K562 (cell line): ENCODE data around the gene ZBTB32. TPM values are rescaled to one million over a fixed set of nuclear protein-coding genes. Genes with fewer than 3 reads are reported as not detected.

Experiments used
- ARID3A ChIP-seq: IDR thresholded peaks from 2 replicates; pipeline ENCODE4 v1.6.1; 2012; ENCODE audit warnings: low read depth, low read length, improper control_type of control experiment, borderline replicate concordance
- ARNT ChIP-seq, 2 experiments: fragments of 450-650 bp; IDR thresholded peaks; 2 replicates each; pipeline ENCODE4 v1.6.1; 2016; ENCODE audit warnings: mild to moderate bottlenecking in 1 of 2
- CBX8 ChIP-seq: fragments of 200-600 bp; sonication (generic); IDR thresholded peaks from 2 replicates; pipeline ENCODE4 v1.6.1; 2012; ENCODE audit warnings: borderline replicate concordance, mixed run types, low read depth, mild to moderate bottlenecking, moderate library complexity, mixed read lengths, low read length, control low read depth, inconsistent platforms; ENCODE audit not compliant: poor library complexity, severe bottlenecking; ENCODE audit errors: extremely low read depth
- ELF4 ChIP-seq: fragments of 450-650 bp; formaldehyde crosslinking; IDR thresholded peaks from 2 replicates; pipeline ENCODE4 v1.4.0; 2022; ENCODE audit warnings: missing genetic modification characterization
- ESRRB ChIP-seq: fragments of 250-450 bp; sonication (Bioruptor Pico); IDR thresholded peaks from 2 replicates; pipeline ENCODE4 v1.5.0; 2020; ENCODE audit warnings: mild to moderate bottlenecking, moderate library complexity, borderline replicate concordance
- HNRNPUL1 ChIP-seq: fragments of 200-400 bp; formaldehyde crosslinking; IDR thresholded peaks from 2 replicates; pipeline ENCODE4 v1.6.1; 2017; ENCODE audit warnings: low read length
- KLF13 ChIP-seq: fragments of 450-650 bp; IDR thresholded peaks from 2 replicates; pipeline ENCODE4 v1.6.1; 2016; ENCODE audit warnings: missing genetic modification characterization, low read depth, mild to moderate bottlenecking, missing compliant biosample characterization, moderate library complexity, borderline replicate concordance
- MNT ChIP-seq, 2 experiments: fragments of 450-650 bp; conservative IDR thresholded peaks; 2 replicates each; pipeline ENCODE4 v1.6.1; 2017; ENCODE audit warnings: mild to moderate bottlenecking in 2 of 2, moderate library complexity in 2 of 2
- NR3C1 ChIP-seq: sonication (generic); formaldehyde crosslinking; IDR thresholded peaks from 2 replicates; pipeline ENCODE4 v1.8.1; 2022; ENCODE audit warnings: missing genetic modification reagents
- PHF20 ChIP-seq: fragments of 450-650 bp; IDR thresholded peaks from 2 replicates; pipeline ENCODE4 v1.6.1; 2018; ENCODE audit not compliant: partially characterized antibody
- PTBP1 ChIP-seq: fragments of 200-400 bp; formaldehyde crosslinking; IDR thresholded peaks from 2 replicates; pipeline ENCODE4 v1.6.1; 2017; ENCODE audit warnings: low read depth, low read length
- RBBP5 ChIP-seq: fragments of 200-600 bp; sonication (generic); IDR thresholded peaks from 2 replicates; pipeline ENCODE4 v1.6.1; 2012; ENCODE audit warnings: borderline replicate concordance, mild to moderate bottlenecking, low read length, control low read depth, inconsistent platforms; ENCODE audit not compliant: insufficient read depth, poor library complexity, severe bottlenecking
- RBM15 ChIP-seq: fragments of 200-400 bp; formaldehyde crosslinking; IDR thresholded peaks from 2 replicates; pipeline ENCODE4 v1.6.1; 2018; ENCODE audit warnings: mild to moderate bottlenecking, low read length, moderate library complexity; ENCODE audit not compliant: insufficient read depth
- ZBTB5 ChIP-seq: fragments of 450-650 bp; IDR thresholded peaks from 2 replicates; pipeline ENCODE4 v1.6.1; 2017; ENCODE audit warnings: antibody characterized with exemption
- ZNF280A ChIP-seq: fragments of 450-650 bp; IDR thresholded peaks from 2 replicates; pipeline ENCODE4 v1.6.1; 2018; ENCODE audit warnings: mild to moderate bottlenecking, low read depth; ENCODE audit not compliant: partially characterized antibody
- ZNF282 ChIP-seq: sonication (generic); formaldehyde crosslinking; IDR thresholded peaks from 2 replicates; pipeline ENCODE4 v1.8.1; 2023; ENCODE audit warnings: missing genetic modification reagents
- ZNF384 ChIP-seq: IDR thresholded peaks from 2 replicates; pipeline ENCODE4 v1.6.1; 2012; ENCODE audit warnings: low read depth, low read length, improper control_type of control experiment
- ZNF518B ChIP-seq: fragments of 250-450 bp; sonication (Bioruptor Pico); IDR thresholded peaks from 2 replicates; pipeline ENCODE4 v1.5.0; 2021; ENCODE audit warnings: mild to moderate bottlenecking, moderate library complexity
- polyA plus RNA-seq, 8 experiments: library from polyadenylated mRNA; depleted of rRNA in 4 of 8; stranded (reverse) in 5 of 8; unstranded in 3 of 8; fragments of >200 nt; fragmentation: Nextera tagmentation in 2 of 8; fragmentation: Illumina TruSeq in 1 of 8; extraction: Ambion mirVana in 2 of 8; extraction: Trizol in 1 of 8; gene quantifications; 2 replicates each; pipeline versions ENCODE4 v1.2.1 to v1.2.3, GENCODE V29; 2011 to 2014; ENCODE audit warnings: inconsistent platforms in 1 of 8, missing spikeins in 1 of 8
- total RNA-seq, 7 experiments: library from RNA; depleted of rRNA in 6 of 7; stranded (reverse); fragments of >200 nt in 6 of 7; fragmentation: Illumina TruSeq in 2 of 7; extraction: Trizol in 2 of 7; gene quantifications; 2 replicates each; pipeline versions ENCODE4 v1.2.1 to v1.2.3, GENCODE V29; 2011 to 2021; ENCODE audit warnings: low replicate concordance in 1 of 7

Gene ZBTB32
- total and polyA plus RNA-seq, 9 of the 15 experiments (the other 6 are each of a cell fraction or from before 2014, with no cell fraction given) = 0.20 TPM; not detected in 8

GRCh38 chr19:35704218-35704617 lies at the start of gene ZBTB32 (continued):
- TF ChIP-seq ESRRB (CRISPR knock-in tag) (no peak), KLF13 (tag) (no peak), CBX8 (no peak), ZBTB5 (no peak), RBM15 (no peak), ARNT (IDR thresholded peaks at IDR 0.05) (no peak), RBBP5 (no peak), ZNF518B (CRISPR knock-in tag) (no peak), ZNF384 (no peak), HNRNPUL1 (no peak), ZNF280A (no peak), ZNF282 (CRISPR knock-in tag) (no peak), NR3C1 (peak; percentile 69; the same call in 1 of the 2 replicates), ARID3A (no peak), PTBP1 (no peak), ELF4 (CRISPR knock-in tag) (no peak), PHF20 (no peak), MNT (conservative IDR thresholded peaks at IDR 0.05) (peak; percentile 80 to 84)
